Osteoblast (primary cell): Measurements from ENCODE around the gene GRK1. TPM values are rescaled to one million over a fixed set of nuclear protein-coding genes. Genes with fewer than 3 reads are reported as not detected.
A peak's percentile ranks its signal among the peaks of the same experiment; 100 is the strongest.
"Not testable (repeated sequence)": the region's sequence is repeated elsewhere in the genome, so short reads cannot be mapped to it uniquely, and the experiment has no call there.

Experiments used
- DNase-seq: peaks from one replicate; pipeline ENCODE4 v3.0.0; 2011; ENCODE audit warnings: low spot score, mixed read lengths; ENCODE audit not compliant: insufficient read length; ENCODE audit errors: missing footprints
- H2AFZ ChIP-seq: 2 replicates; pipeline ENCODE4 v1.6.0; 2011; ENCODE audit warnings: mild to moderate bottlenecking, low read length
- H3K27ac ChIP-seq: 2 replicates; pipeline ENCODE4 v1.5.1; 2011; ENCODE audit warnings: mild to moderate bottlenecking, low read depth, low read length, moderate library complexity
- H3K27me3 ChIP-seq: 2 replicates; pipeline ENCODE4 v1.6.0; 2012; ENCODE audit warnings: mild to moderate bottlenecking, control low read depth, inconsistent platforms, low read length, moderate library complexity; ENCODE audit not compliant: insufficient read depth
- H3K36me3 ChIP-seq: 2 replicates; pipeline ENCODE4 v1.5.1; 2011; ENCODE audit warnings: mild to moderate bottlenecking, low read length, control low read depth, moderate library complexity; ENCODE audit not compliant: insufficient read depth
- H3K4me1 ChIP-seq: 2 replicates; pipeline ENCODE4 v1.5.1; 2011; ENCODE audit warnings: mild to moderate bottlenecking, low read length, control low read depth, moderate library complexity; ENCODE audit not compliant: insufficient read depth
- H3K4me2 ChIP-seq: 2 replicates; pipeline ENCODE4 v1.6.0; 2011; ENCODE audit warnings: mild to moderate bottlenecking, low read length; ENCODE audit not compliant: insufficient read depth
- H3K4me3 ChIP-seq: fragments of 200-600 bp; sonication (generic); 3 replicates; pipeline ENCODE4 v1.5.1; 2012; ENCODE audit warnings: mild to moderate bottlenecking, low read length, inconsistent platforms; ENCODE audit not compliant: insufficient read depth
- H3K79me2 ChIP-seq: 2 replicates; pipeline ENCODE4 v1.6.0; 2012; ENCODE audit warnings: mild to moderate bottlenecking, low read length, control low read depth, inconsistent platforms; ENCODE audit not compliant: insufficient read depth
- H3K9me3 ChIP-seq: 2 replicates; pipeline ENCODE4 v1.5.1; 2011; ENCODE audit warnings: low read depth, low read length, control low read depth
- H4K20me1 ChIP-seq: 2 replicates; pipeline ENCODE4 v1.6.0; 2012; ENCODE audit warnings: mild to moderate bottlenecking, low read length, control low read depth; ENCODE audit not compliant: insufficient read depth
- total RNA-seq: library from RNA; depleted of rRNA; stranded (reverse); fragments of >200 nt; gene quantifications from 2 replicates; pipeline ENCODE4 v1.2.3, GENCODE V29; 2012
- TF ChIP-seq, protein P1 (sequence below): IDR thresholded peaks from 2 replicates; pipeline ENCODE4 v1.5.1; 2011; ENCODE audit warnings: mild to moderate bottlenecking, low read depth, low read length, moderate library complexity; ENCODE audit errors: extremely low read depth

The GRK1 gene
- total RNA-seq, 1 donor: not detected

DNA sequence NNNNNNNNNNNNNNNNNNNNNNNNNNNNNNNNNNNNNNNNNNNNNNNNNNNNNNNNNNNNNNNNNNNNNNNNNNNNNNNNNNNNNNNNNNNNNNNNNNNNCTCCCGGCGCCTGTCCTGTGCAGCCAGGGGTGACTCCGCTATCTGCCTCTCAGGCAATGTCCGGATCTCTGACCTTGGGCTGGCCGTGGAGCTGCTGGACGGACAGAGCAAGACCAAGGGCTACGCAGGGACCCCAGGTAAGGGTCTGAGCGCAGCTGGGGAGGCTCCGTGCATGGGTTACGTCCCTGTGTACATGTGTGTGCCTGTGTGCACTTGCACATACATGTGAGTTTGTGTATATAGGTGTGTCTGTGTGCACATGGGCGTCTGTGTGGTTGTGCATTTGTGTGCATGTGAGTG lies 55.9 kb downstream of the GRK1 start:
- H4K20me1 ChIP-seq: no peaks in the 10 kb centered on the region
- H3K27ac ChIP-seq: no peak overlapping the region
- no peaks in the 10 kb centered on the region for H3K36me3 ChIP-seq
- no peak overlapping the region for H2AFZ ChIP-seq
- H3K4me3 ChIP-seq: no peak overlapping the region
- no peak for DNase-seq
- no peaks in the 10 kb centered on the region for H3K9me3 ChIP-seq
- TF ChIP-seq, protein P1, sequence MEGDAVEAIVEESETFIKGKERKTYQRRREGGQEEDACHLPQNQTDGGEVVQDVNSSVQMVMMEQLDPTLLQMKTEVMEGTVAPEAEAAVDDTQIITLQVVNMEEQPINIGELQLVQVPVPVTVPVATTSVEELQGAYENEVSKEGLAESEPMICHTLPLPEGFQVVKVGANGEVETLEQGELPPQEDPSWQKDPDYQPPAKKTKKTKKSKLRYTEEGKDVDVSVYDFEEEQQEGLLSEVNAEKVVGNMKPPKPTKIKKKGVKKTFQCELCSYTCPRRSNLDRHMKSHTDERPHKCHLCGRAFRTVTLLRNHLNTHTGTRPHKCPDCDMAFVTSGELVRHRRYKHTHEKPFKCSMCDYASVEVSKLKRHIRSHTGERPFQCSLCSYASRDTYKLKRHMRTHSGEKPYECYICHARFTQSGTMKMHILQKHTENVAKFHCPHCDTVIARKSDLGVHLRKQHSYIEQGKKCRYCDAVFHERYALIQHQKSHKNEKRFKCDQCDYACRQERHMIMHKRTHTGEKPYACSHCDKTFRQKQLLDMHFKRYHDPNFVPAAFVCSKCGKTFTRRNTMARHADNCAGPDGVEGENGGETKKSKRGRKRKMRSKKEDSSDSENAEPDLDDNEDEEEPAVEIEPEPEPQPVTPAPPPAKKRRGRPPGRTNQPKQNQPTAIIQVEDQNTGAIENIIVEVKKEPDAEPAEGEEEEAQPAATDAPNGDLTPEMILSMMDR: no peak
- H3K4me1 ChIP-seq: no peaks in the 10 kb centered on the region
- peaks cover 4% of the 10 kb centered on the region for H3K27me3 ChIP-seq
- H3K4me2 ChIP-seq: no peak overlapping the region
- H3K79me2 ChIP-seq: no peaks in the 10 kb centered on the region

DNA sequence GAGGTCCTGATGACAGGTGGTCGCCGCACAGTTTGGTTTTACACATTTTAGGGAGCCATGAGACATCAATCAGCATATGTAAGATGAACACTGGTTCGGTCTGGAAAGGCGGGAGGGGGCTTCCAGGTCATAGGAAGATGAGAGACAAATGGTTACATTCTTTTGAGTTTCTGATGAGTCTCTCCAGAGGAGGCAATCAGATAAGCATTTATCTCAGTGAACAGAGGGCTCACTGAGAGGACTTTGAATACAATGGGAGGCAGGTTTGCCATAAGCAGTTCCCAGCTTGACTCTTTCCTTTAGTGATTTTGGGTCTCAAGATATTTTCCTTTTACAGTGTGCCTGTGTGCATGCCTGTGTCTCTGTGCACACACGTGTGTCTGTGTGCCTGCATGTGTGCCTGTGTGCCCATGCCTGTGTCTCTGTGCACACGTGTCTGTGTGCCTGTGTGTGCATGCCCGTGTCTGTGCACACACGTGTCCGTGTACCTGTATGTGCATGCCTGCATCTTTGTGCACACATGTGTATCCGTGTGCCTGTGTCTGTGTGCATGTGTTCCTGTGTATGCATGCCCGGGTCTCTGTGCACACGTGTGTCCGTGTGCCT lies 56.5 kb downstream of the GRK1 start:
- Histone ChIP-seq H3K79me2 (no peaks in the 10 kb centered on the region), H2AFZ (no peak overlapping the region), H3K4me2 (no peak overlapping the region), H3K9me3 (no peaks in the 10 kb centered on the region), H3K27ac (no peak overlapping the region), H3K4me1 (no peaks in the 10 kb centered on the region), H3K4me3 (no peak overlapping the region), H4K20me1 (no peaks in the 10 kb centered on the region), H3K36me3 (no peaks in the 10 kb centered on the region), H3K27me3 (peaks cover 7% of the 10 kb centered on the region)
- TF ChIP-seq, protein P1: no peak
- DNase-seq: no peak

DNA sequence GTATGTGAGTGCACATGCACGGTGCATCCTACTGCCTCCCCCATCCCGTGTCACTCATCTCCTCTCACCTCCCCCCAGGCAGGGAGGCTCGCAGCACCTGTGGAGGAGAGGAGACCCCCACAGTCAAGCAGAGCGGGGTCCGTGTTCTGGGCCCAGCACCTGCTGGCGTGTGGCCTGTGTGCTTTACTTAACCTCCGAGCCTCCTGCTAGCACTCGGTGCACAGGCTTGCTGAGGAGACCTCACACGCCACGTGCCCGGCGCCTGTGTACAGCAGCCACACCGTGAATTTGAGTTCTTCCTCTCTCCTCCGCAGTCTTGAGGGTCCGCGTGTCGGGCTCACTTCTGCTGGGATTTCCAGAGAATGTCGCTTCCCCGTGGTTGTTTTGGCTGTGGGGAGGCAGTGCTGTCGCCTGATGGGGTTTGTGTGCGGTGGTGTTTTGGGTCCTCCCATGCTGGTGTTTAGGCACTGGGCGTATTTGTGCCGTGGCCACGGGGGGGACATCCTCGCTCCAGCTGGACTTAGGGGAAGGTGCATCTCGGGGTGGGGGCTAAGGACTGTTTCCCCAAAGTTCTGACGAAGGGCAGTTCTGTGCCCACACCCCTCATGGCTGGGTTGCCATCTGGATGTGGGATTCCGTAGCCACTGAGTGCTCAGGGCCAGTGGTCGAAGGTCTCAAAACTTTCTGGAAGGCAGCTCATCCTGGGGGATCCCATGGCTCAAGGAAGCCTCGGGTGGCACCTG lies 57.2 kb downstream of the GRK1 start:
- no peak for DNase-seq
- H3K4me3 ChIP-seq: peak overlapping the region; percentile 67
- no peak overlapping the region for H2AFZ ChIP-seq
- no peaks in the 10 kb centered on the region for H3K4me1 ChIP-seq
- TF ChIP-seq, protein P1: no peak
- no peaks in the 10 kb centered on the region for H3K79me2 ChIP-seq
- no peak overlapping the region for H3K27ac ChIP-seq
- no peaks in the 10 kb centered on the region for H3K36me3 ChIP-seq
- H3K27me3 ChIP-seq: peaks cover 14% of the 10 kb centered on the region
- H4K20me1 ChIP-seq: no peaks in the 10 kb centered on the region
- H3K4me2 ChIP-seq: peak overlapping the region; percentile 77
- H3K9me3 ChIP-seq: no peaks in the 10 kb centered on the region

DNA sequence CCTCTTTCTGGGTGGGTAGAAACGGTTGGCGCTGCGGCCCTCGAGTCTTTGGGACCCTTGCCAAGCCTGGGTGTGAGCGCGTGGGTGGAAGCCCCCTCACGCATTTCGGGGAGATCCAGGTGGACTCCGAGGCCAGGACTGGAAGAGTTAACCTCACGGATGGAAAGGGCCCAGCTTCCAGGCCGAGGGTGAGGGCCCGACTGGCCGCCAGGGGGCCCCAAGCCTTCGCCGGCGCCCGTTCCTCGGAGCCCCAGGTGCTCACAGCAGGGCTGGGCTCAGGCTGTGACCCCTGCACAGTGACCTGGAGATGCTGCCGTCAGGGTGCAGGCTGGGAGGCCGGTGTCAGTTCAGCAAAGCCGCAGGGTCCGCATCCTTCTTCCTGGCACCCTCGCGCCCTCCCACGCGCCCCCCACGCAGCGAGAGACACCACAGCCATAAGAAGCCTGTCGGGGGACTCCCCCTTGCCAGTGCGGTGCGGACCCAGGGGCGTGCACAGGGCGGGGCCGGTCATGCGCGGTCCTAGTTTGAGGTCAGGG lies 57.8 kb downstream of the GRK1 start:
- no peaks in the 10 kb centered on the region for H3K9me3 ChIP-seq
- DNase-seq: peak; percentile 97
- peak overlapping the region; percentile 77 for H3K4me2 ChIP-seq
- H4K20me1 ChIP-seq: no peaks in the 10 kb centered on the region
- H2AFZ ChIP-seq: peak overlapping the region; percentile 70
- TF ChIP-seq, protein P1: peak; percentile 75
- no peaks in the 10 kb centered on the region for H3K79me2 ChIP-seq
- peak overlapping the region; percentile 67 for H3K4me3 ChIP-seq
- no peaks in the 10 kb centered on the region for H3K36me3 ChIP-seq
- H3K27ac ChIP-seq: no peak overlapping the region
- no peaks in the 10 kb centered on the region for H3K4me1 ChIP-seq
- H3K27me3 ChIP-seq: peaks cover 20% of the 10 kb centered on the region

DNA sequence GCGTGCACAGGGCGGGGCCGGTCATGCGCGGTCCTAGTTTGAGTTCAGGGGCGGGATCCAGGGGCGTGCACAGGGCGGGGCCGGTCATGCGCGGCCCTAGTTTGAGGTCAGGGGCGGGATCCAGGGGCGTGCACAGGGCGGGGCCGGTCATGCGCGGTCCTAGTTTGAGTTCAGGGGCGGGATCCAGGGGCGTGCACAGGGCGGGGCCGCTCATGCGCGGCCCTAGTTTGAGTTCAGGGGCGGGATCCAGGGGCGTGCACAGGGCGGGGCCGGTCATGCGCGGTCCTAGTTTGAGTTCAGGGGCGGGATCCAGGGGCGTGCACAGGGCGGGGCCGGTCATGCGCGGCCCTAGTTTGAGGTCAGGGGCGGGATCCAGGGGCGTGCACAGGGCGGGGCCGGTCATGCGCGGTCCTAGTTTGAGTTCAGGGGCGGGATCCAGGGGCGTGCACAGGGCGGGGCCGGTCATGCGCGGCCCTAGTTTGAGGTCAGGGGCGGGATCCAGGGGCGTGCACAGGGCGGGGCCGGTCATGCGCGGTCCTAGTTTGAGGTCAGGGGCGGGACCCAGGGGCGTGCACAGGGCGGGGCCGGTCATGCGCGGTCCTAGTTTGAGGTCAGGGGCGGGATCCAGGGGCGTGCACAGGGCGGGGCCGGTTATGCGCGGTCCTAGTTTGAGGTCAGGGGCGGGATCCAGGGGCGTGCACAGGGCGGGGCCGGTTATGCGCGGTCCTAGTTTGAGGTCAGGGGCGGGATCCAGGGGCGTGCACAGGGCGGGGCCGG lies 58.5 kb downstream of the GRK1 start:
- H4K20me1 ChIP-seq, H3K27ac ChIP-seq, H3K9me3 ChIP-seq, DNase-seq, H3K36me3 ChIP-seq, H3K4me2 ChIP-seq, H2AFZ ChIP-seq, H3K4me1 ChIP-seq, H3K79me2 ChIP-seq: not testable (repeated sequence)
- Histone ChIP-seq H3K27me3 (peaks cover 25% of the 10 kb centered on the region), H3K4me3 (peak overlapping the region; percentile 67)
